HFFc6 (cell line): ENCODE data around the gene LINGO3. TPM values are rescaled to one million over a fixed set of nuclear protein-coding genes. Genes with fewer than 3 reads are reported as not detected.

Source experiments
- DNase-seq: peaks from one replicate; pipeline ENCODE4 v3.0.0-alpha.2; 2018
- H3K27ac Mint-ChIP-seq: 2 replicates; pipeline ENCODE4 v1.8.0; 2020; ENCODE audit warnings: mild to moderate bottlenecking, mixed read lengths
- H3K27me3 Mint-ChIP-seq: 2 replicates; pipeline ENCODE4 v1.8.0; 2021; ENCODE audit warnings: mild to moderate bottlenecking, moderate library complexity, mixed read lengths; ENCODE audit not compliant: insufficient read depth
- H3K36me3 Mint-ChIP-seq: 2 replicates; pipeline ENCODE4 v1.8.0; 2021; ENCODE audit warnings: low read depth, mixed read lengths
- H3K4me1 Mint-ChIP-seq: 2 replicates; pipeline ENCODE4 v1.8.0; 2020; ENCODE audit warnings: low read depth, mixed read lengths
- H3K4me3 Mint-ChIP-seq: 2 replicates; pipeline ENCODE4 v1.8.0; 2020; ENCODE audit warnings: mild to moderate bottlenecking, moderate library complexity, mixed read lengths
- H3K9me3 Mint-ChIP-seq: 2 replicates; pipeline ENCODE4 v1.8.0; 2020; ENCODE audit warnings: mild to moderate bottlenecking, mixed read lengths
- total RNA-seq, 6 experiments: library from RNA; stranded (reverse); fragmentation: NEBNext Ultra II Directional; extraction: Animal tissue kit (Norgen Biotek cat#: 25700); gene quantifications; 2 replicates in 1 of 6; 3 replicates in 5 of 6; pipeline ENCODE4 v1.2.3, GENCODE V29; 2021
- TF ChIP-seq, protein P1 (sequence below): fragments of 200-600 bp; sonication (generic); IDR thresholded peaks from 2 replicates; pipeline ENCODE4 v1.5.0; 2021; ENCODE audit warnings: antibody characterized with exemption, mild to moderate bottlenecking

The LINGO3 gene
- total RNA-seq, 6 experiments from 2014 or later = not detected

DNA sequence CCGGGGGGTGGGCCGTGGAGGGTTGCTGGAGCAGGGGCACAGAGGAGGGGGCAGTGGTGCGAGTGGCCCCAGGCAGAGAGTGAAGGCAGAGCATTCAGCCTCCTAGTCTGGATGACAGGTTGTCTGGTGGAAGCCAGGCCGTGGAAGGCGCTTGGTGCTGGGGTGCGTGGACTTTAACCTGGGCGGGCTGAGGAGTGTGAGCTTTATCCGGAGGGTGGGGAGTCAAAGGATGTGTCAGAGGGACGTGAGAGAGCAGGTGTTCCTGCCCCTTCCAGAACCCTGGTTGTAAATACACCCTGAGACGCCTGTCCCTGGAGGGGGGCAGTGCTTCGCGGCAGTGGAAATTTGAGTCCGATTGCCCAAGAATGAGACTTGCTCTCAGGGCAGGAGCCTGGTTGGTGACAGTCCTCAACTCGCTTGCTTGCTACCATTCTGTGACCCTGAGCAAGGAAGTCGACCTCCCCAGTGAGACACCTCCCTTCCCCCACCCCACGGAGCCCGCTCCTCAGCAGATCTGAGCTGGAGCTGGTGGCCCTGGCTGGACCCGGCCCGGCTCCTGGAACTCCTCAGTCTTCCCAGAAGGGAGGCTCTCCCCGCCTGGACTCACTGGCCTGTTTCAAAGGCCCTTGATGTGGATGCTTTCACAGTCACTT lies 22.8 kb upstream of the LINGO3 start:
- H3K27me3 Mint-ChIP-seq = peaks cover 7% of the 10 kb centered on the region
- peak overlapping the region; percentile 17; the same call in 1 of the 2 replicates for H3K4me3 Mint-ChIP-seq
- no peak for DNase-seq
- TF ChIP-seq, protein P1, sequence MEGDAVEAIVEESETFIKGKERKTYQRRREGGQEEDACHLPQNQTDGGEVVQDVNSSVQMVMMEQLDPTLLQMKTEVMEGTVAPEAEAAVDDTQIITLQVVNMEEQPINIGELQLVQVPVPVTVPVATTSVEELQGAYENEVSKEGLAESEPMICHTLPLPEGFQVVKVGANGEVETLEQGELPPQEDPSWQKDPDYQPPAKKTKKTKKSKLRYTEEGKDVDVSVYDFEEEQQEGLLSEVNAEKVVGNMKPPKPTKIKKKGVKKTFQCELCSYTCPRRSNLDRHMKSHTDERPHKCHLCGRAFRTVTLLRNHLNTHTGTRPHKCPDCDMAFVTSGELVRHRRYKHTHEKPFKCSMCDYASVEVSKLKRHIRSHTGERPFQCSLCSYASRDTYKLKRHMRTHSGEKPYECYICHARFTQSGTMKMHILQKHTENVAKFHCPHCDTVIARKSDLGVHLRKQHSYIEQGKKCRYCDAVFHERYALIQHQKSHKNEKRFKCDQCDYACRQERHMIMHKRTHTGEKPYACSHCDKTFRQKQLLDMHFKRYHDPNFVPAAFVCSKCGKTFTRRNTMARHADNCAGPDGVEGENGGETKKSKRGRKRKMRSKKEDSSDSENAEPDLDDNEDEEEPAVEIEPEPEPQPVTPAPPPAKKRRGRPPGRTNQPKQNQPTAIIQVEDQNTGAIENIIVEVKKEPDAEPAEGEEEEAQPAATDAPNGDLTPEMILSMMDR = no peak
- H3K27ac Mint-ChIP-seq = no peak overlapping the region
- peaks cover 2% of the 10 kb centered on the region; the same call in 1 of the 2 replicates for H3K9me3 Mint-ChIP-seq
- H3K36me3 Mint-ChIP-seq = peaks cover 25% of the 10 kb centered on the region
- H3K4me1 Mint-ChIP-seq = peaks cover 35% of the 10 kb centered on the region

GRCh38 chr19:2330255-2330631 lies 22.3 kb upstream of the LINGO3 start:
- H3K4me1 Mint-ChIP-seq = peaks cover 36% of the 10 kb centered on the region
- H3K9me3 Mint-ChIP-seq = no peaks in the 10 kb centered on the region; the same call in 1 of the 2 replicates
- no peak for DNase-seq
- TF ChIP-seq, protein P1 = no peak
- H3K27me3 Mint-ChIP-seq = peaks cover 7% of the 10 kb centered on the region
- no peak overlapping the region for H3K27ac Mint-ChIP-seq
- peak overlapping the region; percentile 17; the same call in 1 of the 2 replicates for H3K4me3 Mint-ChIP-seq
- H3K36me3 Mint-ChIP-seq = peaks cover 25% of the 10 kb centered on the region

- no peaks in the 10 kb centered on the region for H3K9me3 Mint-ChIP-seq
- TF ChIP-seq, protein P1 = no peak
- peak overlapping the region; percentile 78 for H3K27ac Mint-ChIP-seq
- peaks cover 7% of the 10 kb centered on the region for H3K27me3 Mint-ChIP-seq
- no peak for DNase-seq
- peak overlapping the region; percentile 100 for H3K4me3 Mint-ChIP-seq
- H3K4me1 Mint-ChIP-seq = peaks cover 36% of the 10 kb centered on the region
- H3K36me3 Mint-ChIP-seq = peaks cover 25% of the 10 kb centered on the region
Observed at GRCh38 chr19:2329501-2329916, 21.6 kb upstream of the LINGO3 start.

DNA sequence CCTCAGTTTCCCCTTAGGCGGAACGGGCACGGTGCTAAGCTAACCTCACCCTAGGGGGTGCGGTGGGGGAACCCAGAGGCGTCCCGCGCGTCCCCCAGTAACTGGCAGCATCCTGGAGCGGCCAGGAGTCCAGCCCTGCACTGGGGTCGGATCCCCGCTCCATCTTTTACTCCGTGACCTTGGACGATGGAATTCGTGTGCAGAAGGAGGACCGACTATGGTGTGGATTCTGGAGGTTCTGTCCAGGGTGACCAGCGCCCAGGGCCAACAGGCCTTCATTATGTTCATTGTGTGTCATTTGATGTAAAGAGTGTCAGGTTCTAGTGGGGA lies 21.2 kb upstream of the LINGO3 start:
- DNase-seq = no peak
- Mint-ChIP-seq H3K27me3 (peaks cover 7% of the 10 kb centered on the region), H3K4me3 (peak overlapping the region; percentile 100), H3K9me3 (no peaks in the 10 kb centered on the region), H3K4me1 (peaks cover 36% of the 10 kb centered on the region), H3K27ac (peak overlapping the region; percentile 78), H3K36me3 (peaks cover 25% of the 10 kb centered on the region)
- TF ChIP-seq, protein P1 = no peak

DNA sequence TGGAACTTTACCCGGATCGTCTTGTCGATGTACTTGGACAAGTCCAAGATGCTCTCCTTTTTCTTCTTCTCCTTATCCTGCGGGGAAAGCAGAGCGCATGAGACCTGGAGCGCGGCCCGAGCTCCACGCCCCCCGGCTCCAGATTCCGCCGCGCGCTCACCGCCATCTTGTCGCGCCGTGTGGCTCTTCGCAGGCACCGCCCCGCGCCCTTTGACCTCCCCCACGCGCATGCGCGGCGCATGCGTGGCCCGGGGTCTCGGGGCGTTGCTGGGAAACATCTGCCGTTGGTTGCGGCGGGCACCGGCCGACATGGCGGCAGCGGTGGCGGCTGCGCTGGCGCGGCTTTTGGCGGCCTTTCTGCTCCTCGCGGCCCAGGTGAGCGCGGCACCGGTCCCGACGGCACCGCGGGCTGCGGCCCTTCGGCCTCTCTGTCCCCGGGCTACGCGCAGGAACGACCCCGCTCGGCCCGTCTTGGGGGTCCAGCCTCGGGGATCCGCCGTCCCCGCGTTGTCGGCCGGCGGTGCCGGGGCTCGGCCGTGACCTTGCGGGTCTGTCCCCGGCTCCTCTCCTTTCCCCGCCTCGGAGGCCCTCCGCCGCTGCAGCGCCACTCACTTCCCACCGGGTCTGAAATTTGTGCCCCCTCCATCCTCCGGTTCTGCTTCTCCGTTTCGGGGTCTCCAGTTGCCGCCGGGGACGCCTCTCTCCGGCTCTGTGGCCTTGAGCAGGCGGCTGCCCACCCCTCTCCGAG lies 20.6 kb upstream of the LINGO3 start, which contains the start of the genes LSM7 and SPPL2B:
LSM7 (minus strand) TSS at position 186 of the 748 bp plus-strand sequence; CDS start at position 166, 20 bp downstream.
SPPL2B (plus strand) TSS at position 284 of the 748 bp plus-strand sequence; CDS start at position 310, 26 bp downstream.
- Mint-ChIP-seq H3K27me3 (peaks cover 7% of the 10 kb centered on the region; the same call in 1 of the 2 replicates), H3K4me1 (peaks cover 36% of the 10 kb centered on the region), H3K27ac (peak within 1 kb of the TSS; percentile 99), H3K36me3 (peaks cover 25% of the 10 kb centered on the region), H3K4me3 (peak within 1 kb of the TSS; percentile 100), H3K9me3 (no peaks in the 10 kb centered on the region)
- DNase-seq = peak; percentile 73
- TF ChIP-seq, protein P1 = no peak
